SK-N-MC (cell line): ENCODE data around the gene TSNAX.
A peak's percentile ranks its signal among the peaks of the same experiment; 100 is the strongest.
"Not testable (repeated sequence)": the region's sequence is repeated elsewhere in the genome, so short reads cannot be mapped to it uniquely, and the experiment has no call there.

ENCODE experiments used
- DNase-seq: peaks from one replicate; pipeline ENCODE4 v3.0.0-alpha.2; 2011; ENCODE audit warnings: low read depth, low spot score
- H3K27ac ChIP-seq: fragments of 200-600 bp; sonication (generic); 2 replicates; pipeline ENCODE4 v1.5.1; 2016; ENCODE audit warnings: mixed run types
- H3K36me3 ChIP-seq: fragments of 200-600 bp; sonication (generic); 2 replicates; pipeline ENCODE4 v1.6.1; 2017; ENCODE audit warnings: antibody characterized with exemption, low read length, mixed read lengths; ENCODE audit not compliant: insufficient read depth
- H3K4me3 ChIP-seq: fragments of 200-600 bp; sonication (generic); 2 replicates; pipeline ENCODE4 v1.5.1; 2016
- H3K9ac ChIP-seq: fragments of 200-600 bp; sonication (generic); 2 replicates; pipeline ENCODE4 v1.8.0; 2017; ENCODE audit warnings: mixed run types, mixed read lengths; ENCODE audit not compliant: insufficient read length
- H3K9me3 ChIP-seq: fragments of 200-600 bp; sonication (generic); 2 replicates; pipeline ENCODE4 v1.6.1; 2017; ENCODE audit warnings: low read depth, mild to moderate bottlenecking, antibody characterized with exemption, low read length, moderate library complexity, mixed read lengths
- EZH2 ChIP-seq: fragments of 200-600 bp; sonication (generic); IDR thresholded peaks from one replicate; pipeline ENCODE4 v1.6.1; 2017; ENCODE audit warnings: antibody characterized with exemption
- FOXP2 ChIP-seq: optimal IDR thresholded peaks from 2 replicates; pipeline ENCODE3; 2011; ENCODE audit warnings: mild to moderate bottlenecking, moderate library complexity; ENCODE audit not compliant: insufficient read depth; ENCODE audit errors: extremely low read length, control extremely low read depth
- POLR2AphosphoS5 ChIP-seq: IDR thresholded peaks from 2 replicates; pipeline ENCODE4 v1.6.1; 2012; ENCODE audit warnings: mild to moderate bottlenecking, low read depth, low read length, borderline replicate concordance

The TSNAX gene

DNA sequence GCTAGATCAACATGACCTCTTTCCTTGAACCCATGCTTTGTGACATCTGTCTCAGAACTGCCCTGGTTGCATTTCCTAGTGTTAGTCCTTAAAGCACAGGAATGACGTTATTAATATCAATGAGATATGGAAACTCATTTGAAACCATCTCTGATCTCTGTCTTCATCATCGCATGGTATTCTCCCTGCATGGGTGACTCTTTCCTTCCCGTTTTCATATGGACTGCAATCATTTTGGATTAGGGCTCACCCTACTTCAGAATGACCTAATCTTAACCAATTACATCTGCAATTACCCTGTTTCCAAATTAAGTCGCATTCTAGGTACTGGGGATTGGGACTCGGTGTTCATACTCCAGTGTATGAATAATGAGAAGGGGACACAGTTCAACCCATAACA is 56.5 kb downstream of the TSNAX start:
- H3K9ac ChIP-seq = no peak overlapping the region
- no peak for DNase-seq
- TF ChIP-seq FOXP2 = no peak
- TF ChIP-seq EZH2 = no peak
- TF ChIP-seq POLR2AphosphoS5 = no peak
- no peaks in the 10 kb centered on the region for H3K36me3 ChIP-seq
- no peak overlapping the region for H3K4me3 ChIP-seq
- no peaks in the 10 kb centered on the region for H3K9me3 ChIP-seq
- no peak overlapping the region for H3K27ac ChIP-seq

DNA sequence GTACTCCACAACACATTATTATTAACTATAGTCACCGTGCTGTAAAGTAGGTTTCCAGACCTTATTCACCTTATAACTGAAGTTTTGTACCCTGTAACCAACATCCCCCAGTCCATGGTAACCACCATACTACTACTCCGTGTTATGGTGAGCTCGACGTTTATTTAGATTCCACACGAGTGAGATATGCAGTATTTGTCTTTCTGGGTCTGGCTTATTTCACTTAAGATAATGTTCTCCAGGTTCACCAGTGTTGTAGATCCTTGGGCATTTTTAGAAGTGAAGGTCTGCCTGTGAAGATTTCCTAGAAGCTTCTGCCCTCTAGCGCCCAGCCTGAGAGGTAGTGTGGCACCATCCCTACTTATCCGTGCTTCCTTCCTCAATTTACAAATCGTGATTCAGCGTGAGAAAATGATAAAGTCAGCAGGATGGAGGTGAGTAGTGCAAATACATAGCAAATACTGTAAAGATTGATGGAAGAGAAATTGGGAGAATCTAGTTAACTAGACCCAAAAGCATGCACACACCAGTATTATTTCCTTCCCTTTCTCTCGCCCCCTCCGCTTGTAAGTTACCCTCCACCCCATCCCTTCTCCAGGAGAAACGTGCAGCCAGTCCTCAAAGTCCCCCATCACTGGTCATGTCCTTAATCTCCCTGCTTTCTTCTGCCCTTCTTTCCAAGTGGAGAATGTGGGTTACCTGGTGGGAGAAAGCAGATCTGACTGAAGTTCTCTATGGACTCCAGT is 62.2 kb downstream of the TSNAX start:
- Histone ChIP-seq H3K36me3 (no peaks in the 10 kb centered on the region), H3K27ac (no peak overlapping the region)

DNA sequence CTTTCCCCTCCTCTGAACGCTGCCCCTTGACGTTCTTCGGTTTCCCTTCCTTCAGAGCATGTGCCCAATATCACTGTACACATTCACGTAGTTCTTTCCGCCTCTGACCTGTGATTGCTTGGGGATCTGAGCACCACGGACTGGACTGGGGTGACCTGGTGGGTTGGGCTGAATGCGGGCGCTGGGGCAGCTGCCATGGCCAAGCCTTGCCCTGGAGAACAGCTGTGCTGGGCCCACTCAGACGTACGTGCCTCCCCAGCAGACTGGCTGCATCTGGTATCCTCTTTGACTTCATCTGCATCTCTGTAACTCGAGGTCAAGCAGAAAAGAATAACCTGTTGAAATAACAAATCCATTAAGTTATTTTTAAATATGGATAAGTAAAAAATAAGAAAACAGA is 63.0 kb downstream of the TSNAX start:
- no peak overlapping the region for H3K4me3 ChIP-seq
- no peaks in the 10 kb centered on the region for H3K9me3 ChIP-seq
- TF ChIP-seq FOXP2 = no peak
- no peak for TF ChIP-seq POLR2AphosphoS5
- TF ChIP-seq EZH2 = no peak
- H3K9ac ChIP-seq = no peak overlapping the region
- H3K27ac ChIP-seq = no peak overlapping the region
- no peaks in the 10 kb centered on the region for H3K36me3 ChIP-seq
- DNase-seq = no peak

More for the DNA sequence above, 62.2 kb downstream of the TSNAX start:
- Histone ChIP-seq H3K9me3 (no peaks in the 10 kb centered on the region), H3K9ac (no peak overlapping the region), H3K4me3 (no peak overlapping the region; the same call in 1 of the 2 replicates)
- TF ChIP-seq EZH2 = no peak
- no peak for TF ChIP-seq POLR2AphosphoS5
- TF ChIP-seq FOXP2 = no peak
- no peak for DNase-seq

DNA sequence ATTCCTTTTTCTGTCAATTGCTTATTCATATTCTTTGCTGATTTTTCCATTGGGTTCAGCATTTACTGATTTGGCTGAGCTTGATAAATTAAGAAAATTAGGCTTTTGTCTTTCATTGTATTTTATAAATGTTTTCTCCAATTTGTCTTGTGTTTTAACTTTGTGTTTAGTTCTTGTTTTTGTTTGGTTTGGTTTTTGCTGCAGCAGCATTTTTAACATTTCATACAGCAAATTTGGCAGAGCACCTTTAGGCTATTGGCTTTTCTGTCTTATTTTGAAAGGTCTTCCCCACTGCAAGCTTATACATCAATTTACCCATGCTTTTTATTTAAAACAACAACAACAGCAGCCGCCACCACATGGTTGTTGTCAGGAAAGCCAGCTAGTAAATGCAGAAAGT is 64.3 kb downstream of the TSNAX start:
- no peak overlapping the region for H3K9ac ChIP-seq
- H3K4me3 ChIP-seq = no peak overlapping the region
- H3K27ac ChIP-seq = no peak overlapping the region
- no peak for DNase-seq
- no peaks in the 10 kb centered on the region for H3K36me3 ChIP-seq
- no peak for TF ChIP-seq FOXP2
- no peak for TF ChIP-seq EZH2
- no peak for TF ChIP-seq POLR2AphosphoS5
- no peaks in the 10 kb centered on the region for H3K9me3 ChIP-seq

DNA sequence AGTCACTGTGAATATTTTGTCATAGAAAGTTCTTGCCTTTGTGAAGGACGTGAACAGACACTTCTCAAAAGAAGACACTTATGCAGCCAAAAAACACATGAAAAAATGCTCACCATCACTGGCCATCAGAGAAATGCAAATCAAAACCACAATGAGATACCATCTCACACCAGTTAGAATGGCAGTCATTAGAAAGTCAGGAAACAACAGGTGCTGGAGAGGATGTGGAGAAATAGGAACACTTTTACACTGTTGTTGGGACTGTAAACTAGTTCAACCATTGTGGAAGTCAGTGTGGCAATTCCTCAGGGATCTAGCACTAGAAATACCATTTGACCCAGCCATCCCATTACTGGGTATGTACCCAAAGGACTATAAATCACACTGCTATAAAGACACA is 64.8 kb downstream of the TSNAX start:
- not testable (repeated sequence) for H3K9ac ChIP-seq, H3K27ac ChIP-seq, H3K9me3 ChIP-seq, DNase-seq, H3K36me3 ChIP-seq, H3K4me3 ChIP-seq

DNA sequence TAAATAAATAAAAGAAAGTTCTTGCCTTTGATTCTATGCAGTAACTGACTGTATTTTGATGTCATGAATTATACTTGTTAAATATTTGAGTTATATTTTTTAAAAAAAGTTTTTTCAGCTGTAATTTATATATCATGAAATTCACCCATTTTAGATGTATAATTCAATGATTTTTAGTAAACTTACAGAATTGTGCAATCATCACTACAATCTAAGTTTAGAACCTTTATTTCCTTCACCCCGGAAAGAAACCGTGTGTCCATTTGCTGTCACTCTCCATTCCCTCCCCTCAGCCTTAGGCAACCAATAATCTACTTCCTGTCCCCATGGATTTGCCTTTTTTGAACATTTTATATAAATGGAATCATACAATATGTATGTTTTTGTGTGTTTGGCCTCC is 65.7 kb downstream of the TSNAX start:
- H3K9ac ChIP-seq = no peak overlapping the region
- DNase-seq = no peak
- H3K27ac ChIP-seq = no peak overlapping the region
- TF ChIP-seq FOXP2 (no peak), POLR2AphosphoS5 (no peak), EZH2 (no peak)
- H3K4me3 ChIP-seq = no peak overlapping the region
- no peaks in the 10 kb centered on the region for H3K9me3 ChIP-seq
- H3K36me3 ChIP-seq = no peaks in the 10 kb centered on the region

DNA sequence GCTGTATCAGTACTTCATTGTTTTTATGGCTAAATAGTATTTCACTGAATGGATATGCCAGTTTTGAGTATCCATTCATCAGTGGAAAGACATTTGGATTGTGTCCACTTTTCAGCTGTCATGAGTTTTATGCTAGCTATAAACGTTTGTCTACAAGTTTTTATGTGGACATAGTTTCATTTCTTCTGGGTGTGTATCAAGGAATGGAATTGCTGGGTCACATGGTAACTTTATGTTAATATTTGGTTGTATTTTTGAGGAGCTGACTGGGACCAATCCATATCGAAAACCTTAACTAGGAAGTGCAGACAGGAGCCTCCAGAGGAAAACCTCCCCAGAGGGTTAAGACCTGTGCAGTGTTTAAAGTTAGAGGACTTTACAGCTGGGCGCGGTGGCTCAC is 66.3 kb downstream of the TSNAX start:
- no peak overlapping the region for H3K9ac ChIP-seq
- no peak for TF ChIP-seq EZH2

DNA sequence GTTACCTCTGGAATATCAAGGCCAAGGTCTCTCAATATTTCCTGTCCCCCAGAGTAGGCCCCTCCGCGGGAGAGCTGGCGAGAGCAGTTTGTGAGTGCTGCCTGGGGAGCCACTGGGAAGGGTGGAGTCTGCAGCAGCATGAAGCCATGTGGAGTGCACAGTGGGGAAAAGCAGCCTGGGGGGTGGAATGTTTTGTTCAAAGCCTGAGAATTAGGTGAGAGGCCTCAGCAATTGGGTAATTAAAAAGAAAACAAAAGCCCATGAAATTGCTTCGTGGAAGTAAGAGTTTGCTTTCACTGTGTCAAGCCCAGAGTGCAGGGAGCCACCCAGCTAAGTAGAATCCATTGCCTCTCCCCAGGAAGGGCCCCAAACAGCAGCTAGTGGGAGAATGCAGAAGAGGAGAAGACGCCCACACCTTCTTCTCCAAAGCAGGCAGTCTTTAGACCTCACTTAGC is 67.9 kb downstream of the TSNAX start:
- TF ChIP-seq EZH2 = no peak
- peak; percentile 67 for TF ChIP-seq FOXP2
- peak; percentile 69 for TF ChIP-seq POLR2AphosphoS5
- Histone ChIP-seq H3K4me3 (peak overlapping the region; percentile 53), H3K9me3 (no peaks in the 10 kb centered on the region), H3K9ac (peak overlapping the region; percentile 13), H3K36me3 (no peaks in the 10 kb centered on the region), H3K27ac (peak overlapping the region; percentile 69)
- no peak for DNase-seq

More for the DNA sequence above, 66.3 kb downstream of the TSNAX start:
- no peak overlapping the region for H3K4me3 ChIP-seq
- H3K9me3 ChIP-seq = no peaks in the 10 kb centered on the region
- H3K27ac ChIP-seq = no peak overlapping the region
- no peaks in the 10 kb centered on the region for H3K36me3 ChIP-seq
- no peak for DNase-seq

DNA sequence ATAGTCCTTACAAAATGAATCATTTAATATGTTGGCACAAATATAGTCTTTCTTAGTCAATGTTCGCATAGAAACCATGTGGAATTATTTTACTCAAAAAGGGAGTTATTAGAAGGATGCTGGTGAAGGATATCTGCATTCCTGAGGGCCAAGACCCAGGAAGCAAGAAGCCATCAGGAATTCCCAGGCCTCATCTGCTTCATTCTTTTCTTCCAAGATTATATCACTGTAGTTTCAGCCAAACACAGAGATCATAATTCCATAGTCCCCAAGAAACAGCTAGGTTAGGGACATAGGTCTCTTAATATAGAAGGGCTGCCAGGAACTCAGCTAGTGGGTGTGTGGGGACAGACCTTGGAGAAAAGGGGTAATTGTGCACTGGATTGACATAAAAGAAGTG is 69.5 kb downstream of the TSNAX start:
- TF ChIP-seq EZH2 = no peak
- TF ChIP-seq FOXP2 = no peak
- TF ChIP-seq POLR2AphosphoS5 = no peak
- Histone ChIP-seq H3K9me3 (no peaks in the 10 kb centered on the region), H3K27ac (peak overlapping the region; percentile 30; the same call in 1 of the 2 replicates), H3K4me3 (no peak overlapping the region), H3K36me3 (no peaks in the 10 kb centered on the region), H3K9ac (no peak overlapping the region)
- no peak for DNase-seq
